Bronchial epithelial cell (primary cell): ENCODE measurements around the gene CFAP46. TPM values are rescaled to one million over a fixed set of nuclear protein-coding genes. Genes with fewer than 3 reads are reported as not detected.

ENCODE experiments used
- DNase-seq: peaks from one replicate; pipeline ENCODE4 v3.0.0-alpha.2; 2010; ENCODE audit warnings: low read depth
- FAIRE-seq: peaks from 2 replicates; lab custom pipeline; 2011; peaks lifted over from hg19 to GRCh38; lab: Jason Lieb, UNC
- H3K27me3 ChIP-seq: 2 replicates; pipeline ENCODE4 v1.5.1; 2011; ENCODE audit warnings: low read length; ENCODE audit not compliant: control insufficient read depth, insufficient read depth
- H3K36me3 ChIP-seq: 2 replicates; pipeline ENCODE4 v1.5.1; 2011; ENCODE audit warnings: low read length; ENCODE audit not compliant: control insufficient read depth, insufficient read depth
- H3K4me3 ChIP-seq: 2 replicates; pipeline ENCODE4 v1.5.1; 2011; ENCODE audit warnings: mild to moderate bottlenecking, low read depth, low read length, control low read depth
- total RNA-seq: library from RNA; depleted of rRNA; stranded (reverse); fragments of >200 nt; gene quantifications from 2 replicates; pipeline ENCODE4 v1.2.1, GENCODE V29; 2014
- TF ChIP-seq, protein P1 (sequence below): IDR thresholded peaks from 2 replicates; pipeline ENCODE4 v1.5.1; 2011; ENCODE audit warnings: mild to moderate bottlenecking, moderate library complexity, low read length, control low read depth, inconsistent platforms; ENCODE audit not compliant: insufficient read depth, severe bottlenecking

CFAP46 gene
- total RNA-seq, 1 donor from 2014 or later = 0.26 TPM

DNA sequence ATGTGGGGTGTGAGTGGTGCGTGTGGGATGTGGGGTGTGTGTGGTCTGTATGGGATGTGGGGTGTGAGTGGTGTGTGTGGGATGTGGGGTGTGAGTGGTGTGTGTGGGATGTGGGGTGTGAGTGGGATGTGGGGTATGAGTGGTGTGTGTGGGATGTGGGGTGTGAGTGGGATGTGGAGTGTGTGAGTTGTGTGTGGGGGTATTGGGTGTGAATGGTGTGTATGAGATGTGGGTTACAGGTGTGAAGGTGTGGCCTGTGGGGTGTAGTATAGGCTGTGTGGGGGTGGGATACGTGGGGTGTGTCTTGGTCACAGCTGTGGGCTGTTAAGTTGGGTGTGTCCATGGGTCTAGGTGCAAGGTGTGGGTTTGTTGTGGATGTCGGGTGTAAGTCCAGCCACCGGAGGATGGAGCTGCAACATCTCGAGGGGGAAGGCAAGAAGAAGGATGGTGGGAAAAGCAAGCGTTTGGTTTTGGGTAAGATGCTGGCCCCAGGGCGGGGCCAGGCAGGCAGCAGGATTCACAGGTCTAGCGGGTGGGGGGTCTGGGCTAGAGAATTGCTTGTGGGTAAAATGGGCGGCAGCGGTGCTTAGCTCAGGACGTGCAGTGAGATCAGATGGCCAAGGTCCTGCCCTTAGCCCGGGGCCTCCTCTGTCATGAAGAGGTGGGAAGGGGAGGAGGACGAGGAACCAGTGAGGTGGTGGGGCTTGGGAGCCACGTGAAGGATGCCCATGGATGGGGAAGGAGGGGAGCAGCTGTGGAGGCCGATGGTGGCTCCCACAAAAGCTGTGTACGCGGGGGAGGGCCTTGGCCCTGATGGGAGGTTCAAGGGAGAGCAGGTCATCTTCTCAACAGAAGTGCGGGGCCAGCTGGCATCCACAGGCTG lies 60.1 kb downstream of the CFAP46 start:
- TF ChIP-seq, protein P1, sequence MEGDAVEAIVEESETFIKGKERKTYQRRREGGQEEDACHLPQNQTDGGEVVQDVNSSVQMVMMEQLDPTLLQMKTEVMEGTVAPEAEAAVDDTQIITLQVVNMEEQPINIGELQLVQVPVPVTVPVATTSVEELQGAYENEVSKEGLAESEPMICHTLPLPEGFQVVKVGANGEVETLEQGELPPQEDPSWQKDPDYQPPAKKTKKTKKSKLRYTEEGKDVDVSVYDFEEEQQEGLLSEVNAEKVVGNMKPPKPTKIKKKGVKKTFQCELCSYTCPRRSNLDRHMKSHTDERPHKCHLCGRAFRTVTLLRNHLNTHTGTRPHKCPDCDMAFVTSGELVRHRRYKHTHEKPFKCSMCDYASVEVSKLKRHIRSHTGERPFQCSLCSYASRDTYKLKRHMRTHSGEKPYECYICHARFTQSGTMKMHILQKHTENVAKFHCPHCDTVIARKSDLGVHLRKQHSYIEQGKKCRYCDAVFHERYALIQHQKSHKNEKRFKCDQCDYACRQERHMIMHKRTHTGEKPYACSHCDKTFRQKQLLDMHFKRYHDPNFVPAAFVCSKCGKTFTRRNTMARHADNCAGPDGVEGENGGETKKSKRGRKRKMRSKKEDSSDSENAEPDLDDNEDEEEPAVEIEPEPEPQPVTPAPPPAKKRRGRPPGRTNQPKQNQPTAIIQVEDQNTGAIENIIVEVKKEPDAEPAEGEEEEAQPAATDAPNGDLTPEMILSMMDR = no peak
- Histone ChIP-seq H3K27me3 (no peaks in the 10 kb centered on the region), H3K36me3 (no peaks in the 10 kb centered on the region), H3K4me3 (no peak overlapping the region)
- DNase-seq (no peak), FAIRE-seq (peak; percentile 86)

DNA sequence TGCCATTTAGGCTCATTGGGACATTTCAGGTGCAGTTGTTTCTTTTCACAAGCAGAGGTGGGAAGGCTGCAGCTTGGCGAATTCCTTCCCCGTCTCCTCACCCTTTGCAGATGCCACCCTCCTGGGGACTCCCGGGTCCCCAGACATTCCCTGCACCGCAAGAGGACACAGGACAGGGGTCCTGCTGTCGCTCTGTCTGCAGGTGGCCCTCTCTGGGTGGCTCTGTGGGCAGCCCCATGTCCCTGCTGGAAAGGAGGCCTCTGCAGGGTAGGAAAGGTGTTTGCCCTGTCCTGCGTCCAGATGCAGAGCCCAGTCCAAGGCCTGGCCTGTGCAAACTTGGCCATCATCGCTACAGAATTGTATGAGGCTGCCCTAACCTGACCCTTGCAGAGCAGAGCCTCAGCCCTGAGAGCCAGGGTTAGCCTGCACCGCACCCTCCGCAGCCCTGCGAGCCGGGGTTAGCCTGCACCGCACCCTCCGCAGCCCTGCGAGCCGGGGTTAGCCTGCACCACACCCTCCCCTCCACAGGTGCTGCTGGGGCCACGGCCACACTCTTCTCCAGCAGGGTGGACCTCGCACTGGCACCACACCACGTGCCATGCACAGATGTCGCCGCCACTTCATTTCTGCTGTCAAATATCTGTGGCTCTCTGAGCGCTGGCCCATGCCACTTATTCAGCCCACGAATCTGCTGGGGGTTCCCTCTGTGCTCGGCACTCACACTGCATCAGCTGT lies 61.0 kb downstream of the CFAP46 start:
- Histone ChIP-seq H3K36me3 (no peaks in the 10 kb centered on the region), H3K27me3 (no peaks in the 10 kb centered on the region), H3K4me3 (no peak overlapping the region)
- FAIRE-seq (no peak), DNase-seq (no peak)
- TF ChIP-seq, protein P1 = no peak

DNA sequence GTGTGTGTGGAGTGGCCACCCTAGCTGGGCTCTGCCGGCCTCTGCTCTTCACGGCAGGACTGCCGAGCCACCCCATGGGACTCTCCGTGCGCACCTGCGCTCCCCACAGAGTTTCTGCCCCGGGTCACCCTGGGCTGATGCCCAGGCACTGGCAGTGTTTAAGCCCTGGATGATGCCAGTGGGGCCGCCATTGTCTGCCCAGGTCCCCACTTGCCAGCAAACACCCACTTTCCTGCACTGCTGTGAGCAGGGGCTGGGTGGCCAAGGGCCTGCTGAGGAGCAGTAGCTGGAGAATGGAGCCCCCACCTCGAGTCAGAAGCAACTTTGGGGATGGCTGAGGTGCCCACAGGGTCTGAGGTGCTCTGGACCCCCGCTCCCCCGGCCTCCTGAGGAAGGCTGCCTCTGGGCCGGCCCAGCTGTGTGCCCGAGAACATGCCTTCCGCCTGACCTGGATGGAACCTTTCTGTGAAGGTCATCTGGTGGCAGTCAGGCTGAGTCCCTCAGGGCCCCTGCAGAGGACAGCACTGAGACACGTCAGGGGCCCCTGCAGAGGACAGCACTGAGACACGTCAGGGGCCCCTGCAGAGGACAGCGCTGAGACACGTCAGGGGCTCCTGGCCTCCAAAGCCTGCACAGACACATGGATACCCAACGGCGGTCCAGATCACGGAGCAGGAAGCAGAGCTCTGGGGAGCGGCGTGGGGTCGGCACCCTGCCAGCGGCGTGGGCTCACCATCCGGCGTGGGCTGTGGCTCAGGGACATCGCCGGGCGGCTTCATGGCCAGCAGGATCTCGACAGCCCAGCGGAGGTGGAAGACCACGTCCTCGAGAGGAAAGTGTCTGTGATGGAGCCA lies 62.0 kb downstream of the CFAP46 start:
- TF ChIP-seq, protein P1 = no peak
- Histone ChIP-seq H3K36me3 (no peaks in the 10 kb centered on the region), H3K27me3 (no peaks in the 10 kb centered on the region), H3K4me3 (no peak overlapping the region)
- no peak for FAIRE-seq
- DNase-seq = no peak

DNA sequence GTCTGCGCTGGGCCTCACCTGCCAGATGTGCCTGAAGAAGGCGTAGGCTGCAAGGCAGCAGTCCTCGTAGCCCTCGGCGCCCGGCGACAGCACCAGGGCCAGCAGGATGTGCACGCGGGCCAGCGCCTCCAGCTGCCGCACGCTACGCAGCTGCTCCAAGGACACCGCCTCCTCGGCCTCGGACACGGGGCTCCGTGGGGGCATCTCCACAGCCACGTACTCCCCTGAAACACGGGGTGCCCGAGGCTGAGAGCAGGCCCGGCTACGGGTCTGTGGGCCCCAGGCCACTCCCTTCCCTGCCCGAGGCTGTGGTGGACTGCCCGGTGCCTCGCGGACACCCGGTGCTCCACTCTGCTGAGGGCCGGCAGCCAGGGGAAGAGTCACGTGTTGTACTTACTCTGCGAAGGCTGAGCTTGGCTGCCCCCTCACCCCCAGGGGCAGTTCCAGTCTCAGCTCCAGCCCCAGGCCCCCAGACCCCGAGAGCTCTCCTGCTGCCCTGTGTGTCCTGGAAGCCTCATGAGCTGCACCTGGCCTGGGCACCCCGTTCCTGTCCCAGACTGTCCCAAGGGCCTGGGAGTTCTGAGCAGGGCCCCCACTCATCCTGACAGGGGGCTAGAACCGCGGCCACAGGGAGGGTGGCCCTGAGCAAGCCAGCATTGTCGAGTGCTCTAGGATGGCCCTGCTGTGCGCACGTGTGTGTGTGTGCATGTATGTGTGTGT lies 62.8 kb downstream of the CFAP46 start:
- H3K27me3 ChIP-seq = no peaks in the 10 kb centered on the region
- H3K36me3 ChIP-seq = no peaks in the 10 kb centered on the region
- no peak overlapping the region for H3K4me3 ChIP-seq
- no peak for DNase-seq
- TF ChIP-seq, protein P1 = no peak
- no peak for FAIRE-seq

DNA sequence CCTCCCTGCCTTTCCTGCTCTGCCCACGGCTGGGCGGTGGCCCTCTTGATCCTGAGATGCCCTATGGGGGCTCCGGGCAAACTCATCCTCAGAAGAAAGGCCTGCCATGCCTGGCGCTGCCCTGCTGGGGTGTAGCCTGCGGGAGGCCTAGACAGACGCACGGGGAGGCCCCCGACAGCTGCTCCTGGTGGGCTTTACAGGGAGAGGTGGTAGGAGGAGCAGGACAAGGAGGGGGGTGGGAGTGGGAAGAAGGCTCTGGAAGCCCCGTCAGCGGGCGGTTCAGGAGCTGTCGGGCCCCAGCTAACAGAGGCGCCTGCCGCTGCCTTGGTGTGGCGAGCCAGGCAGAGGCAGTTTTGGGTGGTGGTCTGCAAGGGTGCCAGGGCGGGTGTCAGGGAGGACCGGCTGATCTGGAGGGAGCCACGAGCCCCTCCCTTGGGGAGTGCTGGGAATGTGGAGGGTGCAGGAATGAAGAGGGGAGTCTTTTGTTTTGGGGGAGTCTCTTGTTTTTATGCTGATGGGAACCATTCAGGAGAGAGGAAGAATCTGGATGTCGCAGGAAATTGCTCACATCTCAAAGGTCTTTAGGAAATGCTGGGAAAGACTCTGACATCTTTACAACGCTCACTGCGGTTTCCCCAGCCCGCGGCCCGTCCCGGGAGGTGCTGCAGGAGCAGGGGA lies 63.5 kb downstream of the CFAP46 start:
- Histone ChIP-seq H3K27me3 (no peaks in the 10 kb centered on the region), H3K4me3 (no peak overlapping the region), H3K36me3 (no peaks in the 10 kb centered on the region)
- FAIRE-seq (no peak), DNase-seq (no peak)
- TF ChIP-seq, protein P1 = no peak
